K562 (cell line): ENCODE results near the gene IMMP2L. TPM values are rescaled to one million over a fixed set of nuclear protein-coding genes. Genes with fewer than 3 reads are reported as not detected.

Source experiments
- ATAC-seq: fragments of 200-7000 bp; cut with Tn5 transposase; 3 replicates; pipeline ENCODE4 v1.9.1; 2020; ENCODE audit warnings: moderate library complexity
- BruUV-seq: library from RNA; stranded (reverse); fragments of 400-500 nt; replicated peaks from 2 replicates; lab custom pipeline; 2021; lab: Mats Ljungman, UMichigan
- CTCF ChIA-PET: fragments of 300-600 bp; formaldehyde crosslinking; extraction: SDS; loops from one replicate; lab custom pipeline; 2021; ENCODE audit warnings: low intra/inter-chr PET ratio; lab: Yijun Ruan, JAX
- POLR2A ChIA-PET: fragments of 300-600, 350-650 bp; sonication (Branson Sonifier 250); formaldehyde crosslinking; extraction: SDS; loops from one replicate; lab custom pipeline; 2021; ENCODE audit warnings: antibody characterized with exemption, inconsistent platforms; lab: Yijun Ruan, JAX
- DNase-seq, 4 experiments: peaks; one replicate each; pipeline versions ENCODE4 v3.0.0 to v3.0.0-alpha.2; 2011 to 2018; ENCODE audit warnings: low spot score in 3 of 4, mixed read lengths in 3 of 4; ENCODE audit errors: extremely low read depth in 1 of 4
- FAIRE-seq: peaks from 2 replicates; lab custom pipeline; 2011; peaks lifted over from hg19 to GRCh38; lab: Jason Lieb, UNC
- H2AFZ ChIP-seq: 2 replicates; pipeline ENCODE4 v1.6.0; 2011; ENCODE audit warnings: low read depth, low read length, control low read depth, inconsistent platforms
- H3K27ac ChIP-seq: fragments of 200-600 bp; 3 replicates; pipeline ENCODE4 v1.8.0; 2011; ENCODE audit warnings: low read depth, mild to moderate bottlenecking, control low read depth, inconsistent platforms, low read length, moderate library complexity, mixed read lengths; ENCODE audit errors: extremely low read depth
- H3K27me3 ChIP-seq, 2 experiments: fragments of 300-600 bp in 1 of 2; 2 replicates in 1 of 2; 3 replicates in 1 of 2; pipeline versions ENCODE4 v1.6.0 to v1.8.0; 2011; ENCODE audit warnings: inconsistent platforms in 2 of 2, low read length in 2 of 2, mild to moderate bottlenecking in 1 of 2, mixed read lengths in 1 of 2, moderate library complexity in 1 of 2; ENCODE audit not compliant: control insufficient read depth in 2 of 2, insufficient read depth in 2 of 2
- H3K36me3 ChIP-seq: fragments of 300-600 bp; 3 replicates; pipeline ENCODE4 v1.8.0; 2011; ENCODE audit warnings: mild to moderate bottlenecking, low read length, inconsistent platforms; ENCODE audit not compliant: control insufficient read depth, insufficient read depth
- H3K4me1 ChIP-seq, 2 experiments: fragments of 200-600 bp in 1 of 2; replicated peaks in 1 of 2; 2 replicates in 1 of 2; 3 replicates in 1 of 2; pipeline versions ENCODE4 v1.5.1 to v1.8.0; 2011; ENCODE audit warnings: inconsistent platforms in 2 of 2, low read length in 2 of 2, mild to moderate bottlenecking in 1 of 2, mixed read lengths in 1 of 2, moderate library complexity in 1 of 2; ENCODE audit not compliant: control insufficient read depth in 2 of 2, insufficient read depth in 2 of 2
- H3K4me2 ChIP-seq: 2 replicates; pipeline ENCODE4 v1.6.1; 2011; ENCODE audit warnings: low read length, control low read depth, inconsistent platforms, mixed read lengths; ENCODE audit not compliant: insufficient read depth
- H3K4me3 ChIP-seq: fragments of 200-600 bp; sonication (generic), shearing (Covaris generic); 2 replicates; pipeline ENCODE4 v1.5.1; 2016; ENCODE audit warnings: control low read depth, inconsistent platforms
- H3K79me2 ChIP-seq: fragments of 200-600 bp; 3 replicates; pipeline ENCODE4 v1.8.0; 2011; ENCODE audit warnings: low read length, inconsistent platforms; ENCODE audit not compliant: control insufficient read depth, insufficient read depth
- H3K9ac ChIP-seq, 2 experiments: 2 replicates each; pipeline versions ENCODE4 v1.6.0 to v1.6.1; 2011; ENCODE audit warnings: low read depth in 2 of 2, low read length in 2 of 2, control low read depth in 1 of 2, inconsistent platforms in 1 of 2, mild to moderate bottlenecking in 1 of 2, mixed read lengths in 1 of 2; ENCODE audit not compliant: insufficient read depth in 1 of 2
- H3K9me1 ChIP-seq: one replicate; pipeline ENCODE4 v1.6.0; 2011; ENCODE audit warnings: inconsistent platforms, mild to moderate bottlenecking, low read length, moderate library complexity; ENCODE audit not compliant: control insufficient read depth, insufficient read depth
- H3K9me3 ChIP-seq: replicated peaks from 2 replicates; pipeline ENCODE4 v1.5.1; 2011; ENCODE audit warnings: low read depth, low read length, inconsistent platforms; ENCODE audit not compliant: control insufficient read depth, insufficient read depth
- H4K20me1 ChIP-seq: replicated peaks from 2 replicates; pipeline ENCODE4 v1.6.1; 2011; ENCODE audit warnings: low read length, inconsistent platforms, mixed read lengths; ENCODE audit not compliant: control insufficient read depth, insufficient read depth
- ATF2 ChIP-seq: sonication (generic); formaldehyde crosslinking; IDR thresholded peaks from 2 replicates; pipeline ENCODE4 v1.8.1; 2022; ENCODE audit warnings: missing genetic modification reagents
- ATF7 ChIP-seq: fragments of 450-650 bp; IDR thresholded peaks from 2 replicates; pipeline ENCODE4 v1.7.1; 2014; ENCODE audit warnings: mild to moderate bottlenecking, moderate library complexity
- CCAR2 ChIP-seq: fragments of 200-400 bp; formaldehyde crosslinking; IDR thresholded peaks from 2 replicates; pipeline ENCODE4 v1.6.1; 2017; ENCODE audit warnings: mild to moderate bottlenecking, low read depth, low read length
- CREB5 ChIP-seq: fragments of 250-450 bp; sonication (Bioruptor Pico); IDR thresholded peaks from 2 replicates; pipeline ENCODE4 v1.5.0; 2020; ENCODE audit warnings: mild to moderate bottlenecking
- E2F6 ChIP-seq, 2 experiments: IDR thresholded peaks; 2 replicates each; pipeline ENCODE4 v1.6.1; 2011; ENCODE audit warnings: borderline replicate concordance in 1 of 2, control low read depth in 1 of 2, low read depth in 1 of 2, low read length in 1 of 2, mild to moderate bottlenecking in 1 of 2, mixed read lengths in 1 of 2, moderate library complexity in 1 of 2; ENCODE audit not compliant: insufficient read depth in 1 of 2, insufficient read length in 1 of 2, poor library complexity in 1 of 2, severe bottlenecking in 1 of 2; ENCODE audit errors: extremely low read depth in 1 of 2
- EGR1 ChIP-seq: fragments of 450-650 bp; conservative IDR thresholded peaks from 2 replicates; pipeline ENCODE4 v1.6.1; 2017; ENCODE audit warnings: mild to moderate bottlenecking
- FOXA3 ChIP-seq, 2 experiments: fragments of 450-650 bp in 1 of 2; sonication (generic) in 1 of 2; formaldehyde crosslinking; IDR thresholded peaks in 1 of 2; conservative IDR thresholded peaks in 1 of 2; 2 replicates each; pipeline versions ENCODE4 v1.4.0 to v1.8.0; 2020 to 2022; ENCODE audit warnings: mild to moderate bottlenecking in 2 of 2, missing genetic modification reagents in 1 of 2
- GTF3C2 ChIP-seq: IDR thresholded peaks from 3 replicates; pipeline ENCODE4 v1.6.1; 2011; ENCODE audit warnings: borderline replicate concordance, mild to moderate bottlenecking, moderate library complexity; ENCODE audit not compliant: insufficient read length; ENCODE audit errors: extremely low read depth
- HMG20B ChIP-seq: fragments of 250-450 bp; sonication (Bioruptor Pico); IDR thresholded peaks from 2 replicates; pipeline ENCODE4 v1.5.0; 2021; ENCODE audit warnings: mild to moderate bottlenecking
- KDM4B ChIP-seq, 2 experiments: fragments of 450-650 bp in 1 of 2; sonication (generic) in 1 of 2; IDR thresholded peaks; 2 replicates each; pipeline ENCODE4 v1.6.1; 2016 to 2017; ENCODE audit warnings: borderline replicate concordance in 2 of 2, antibody characterized with exemption in 1 of 2, low read depth in 1 of 2, mild to moderate bottlenecking in 1 of 2
- TAF1 ChIP-seq: IDR thresholded peaks from 2 replicates; pipeline ENCODE4 v1.6.1; 2011; ENCODE audit warnings: mild to moderate bottlenecking, low read length, moderate library complexity; ENCODE audit not compliant: insufficient read depth, control insufficient read depth, severe bottlenecking; ENCODE audit errors: extremely low read depth
- TCF7L2 ChIP-seq: fragments of 150-350 bp; IDR thresholded peaks from 2 replicates; pipeline ENCODE4 v1.6.1; 2016; ENCODE audit warnings: low read depth, mild to moderate bottlenecking, low read length, moderate library complexity
- TRIM24 ChIP-seq, 2 experiments: fragments of 450-650 bp; IDR thresholded peaks; 2 replicates each; pipeline ENCODE4 v1.6.1; 2016
- USF2 ChIP-seq: sonication (generic); formaldehyde crosslinking; IDR thresholded peaks from 2 replicates; pipeline ENCODE4 v1.5.0; 2020; ENCODE audit warnings: missing genetic modification reagents
- in situ Hi-C: fragments of 300-500 bp; cut with MboI; formaldehyde crosslinking; loops from 4 replicates; pipeline ENCODE4 v1.15.0; 2018; ENCODE audit warnings: inconsistent platforms, mixed read lengths
- intact Hi-C: fragments of 100-400 bp; cut with micrococcal nuclease; formaldehyde crosslinking; loops from 2 replicates; pipeline ENCODE4 v1.14.2; 2022
- polyA plus RNA-seq, 8 experiments: library from polyadenylated mRNA; depleted of rRNA in 4 of 8; stranded (reverse) in 5 of 8; unstranded in 3 of 8; fragments of >200 nt; fragmentation: Nextera tagmentation in 2 of 8; fragmentation: Illumina TruSeq in 1 of 8; extraction: Ambion mirVana in 2 of 8; extraction: Trizol in 1 of 8; gene quantifications; 2 replicates each; pipeline versions ENCODE4 v1.2.1 to v1.2.3, GENCODE V29; 2011 to 2014; ENCODE audit warnings: inconsistent platforms in 1 of 8, missing spikeins in 1 of 8
- total RNA-seq, 7 experiments: library from RNA; depleted of rRNA in 6 of 7; stranded (reverse); fragments of >200 nt in 6 of 7; fragmentation: Illumina TruSeq in 2 of 7; extraction: Trizol in 2 of 7; gene quantifications; 2 replicates each; pipeline versions ENCODE4 v1.2.1 to v1.2.3, GENCODE V29; 2011 to 2021; ENCODE audit warnings: low replicate concordance in 1 of 7

Gene IMMP2L
- total and polyA plus RNA-seq, 9 of the 15 experiments (the other 6 are each of a cell fraction or from before 2014, with no cell fraction given): 29.7 to 116 (median 53.0) TPM

- ChIA-PET POLR2A (interaction anchor here (1.0 kb wide), 1 partner anchor 8 kb away, joined by 3 read pairs; no protein-coding TSS in a partner anchor), CTCF (no interaction called here)
- in situ Hi-C loops (no loop called here), intact Hi-C loops (no loop called here)
- H2AFZ ChIP-seq: no peak overlapping the region
- H3K36me3 ChIP-seq: no peaks in the 10 kb centered on the region
- FAIRE-seq (no peak), ATAC-seq (no peak), DNase-seq (no peak)
- TF ChIP-seq E2F6 (IDR thresholded peaks at IDR 0.05; ENCODE audit: borderline replicate concordance in 1 of 2, extremely low read depth in 1 of 2, insufficient read depth in 1 of 2, insufficient read length in 1 of 2, low read depth in 1 of 2, low read length in 1 of 2, poor library complexity in 1 of 2, severe bottlenecking in 1 of 2) (no peak), FOXA3 (CRISPR knock-in tag; conservative IDR thresholded peaks at IDR 0.05 in 1 of 2, IDR thresholded peaks at IDR 0.05 in 1 of 2) (no peak), CREB5 (CRISPR knock-in tag) (no peak), EGR1 (no peak), ATF7 (no peak), TRIM24 (IDR thresholded peaks at IDR 0.05) (no peak), TAF1 (no peak), CCAR2 (no peak), HMG20B (CRISPR knock-in tag) (no peak), ATF2 (no peak), KDM4B (IDR thresholded peaks at IDR 0.05; ENCODE audit: borderline replicate concordance in 2 of 2, low read depth in 1 of 2) (no peak), TCF7L2 (no peak), USF2 (CRISPR knock-in tag) (no peak), GTF3C2 (no peak)
- no peaks in the 10 kb centered on the region for H3K9me3 ChIP-seq
- no peak overlapping the region for H3K4me3 ChIP-seq
- H3K9me1 ChIP-seq: no peaks in the 10 kb centered on the region
- H3K27me3 ChIP-seq: no peaks in the 10 kb centered on the region
- no peaks in the 10 kb centered on the region for H3K4me1 ChIP-seq
- no peak overlapping the region for H3K9ac ChIP-seq
- no TSS peak for BruUV-seq
- H3K27ac ChIP-seq: no peak overlapping the region
- H3K4me2 ChIP-seq: no peak overlapping the region
- no peaks in the 10 kb centered on the region for H3K79me2 ChIP-seq
- H4K20me1 ChIP-seq: no peaks in the 10 kb centered on the region
These were observed 601.5 kb downstream of the IMMP2L start for GRCh38 chr7:110960811-110961210.
